Inflammatory macrophage (primary cell): Measurements from ENCODE around the gene MRPL4.

Source experiments
- DNase-seq, 2 donors: peaks; one replicate each; pipeline ENCODE4 v3.0.0-alpha.2; 2020 to 2022

Gene MRPL4

GRCh38 chr19:10289167-10289835, 37.3 kb downstream of the MRPL4 start:
- peak in 1 of 2 donors; percentile 36 for DNase-seq

GRCh38 chr19:10289836-10290356, 37.9 kb downstream of the MRPL4 start, which contains the start of gene ICAM5:
Gene ICAM5 (plus strand): TSS chr19:10289952. CDS start chr19:10290044, 92 bp downstream.
- no peak for DNase-seq

GRCh38 chr19:10290357-10290875, 38.4 kb downstream of the MRPL4 start:
- DNase-seq, result no peak

- peak; percentile 56 to 87 for DNase-seq
Measured at GRCh38 chr19:10290876-10291553, 39.0 kb downstream of the MRPL4 start.

GRCh38 chr19:10291554-10292205, 39.7 kb downstream of the MRPL4 start:
- no peak for DNase-seq

- DNase-seq, result peak; percentile 93 to 97
Measured at GRCh38 chr19:10292206-10292788, 40.3 kb downstream of the MRPL4 start.

- DNase-seq, result peak; percentile 18 to 39
Measured at GRCh38 chr19:10292789-10293636, 41.0 kb downstream of the MRPL4 start.

GRCh38 chr19:10293637-10294367, 41.8 kb downstream of the MRPL4 start:
- DNase-seq, result no peak

- DNase-seq, result no peak
Measured at GRCh38 chr19:10294368-10294697, 42.3 kb downstream of the MRPL4 start.

- DNase-seq, result peak; percentile 56 to 76
Measured at GRCh38 chr19:10295305-10295846, 43.4 kb downstream of the MRPL4 start.

GRCh38 chr19:10295847-10296591, 44.0 kb downstream of the MRPL4 start:
- DNase-seq, result no peak

- peak; percentile 66 to 77 for DNase-seq
Measured at GRCh38 chr19:10299545-10300458, 47.8 kb downstream of the MRPL4 start.

- peak; percentile 88 to 93 for DNase-seq
Measured at GRCh38 chr19:10305139-10305806, 53.3 kb downstream of the MRPL4 start.

- DNase-seq, result no peak
Measured at GRCh38 chr19:10306327-10306726, 54.3 kb downstream of the MRPL4 start.

GRCh38 chr19:10309423-10309822, 57.4 kb downstream of the MRPL4 start, which contains the start of gene ZGLP1:
Gene ZGLP1 (minus strand): TSS chr19:10309815.
- DNase-seq, result no peak
